ENCODE results near the gene MAN2B2.

MAN2B2 gene

DNA sequence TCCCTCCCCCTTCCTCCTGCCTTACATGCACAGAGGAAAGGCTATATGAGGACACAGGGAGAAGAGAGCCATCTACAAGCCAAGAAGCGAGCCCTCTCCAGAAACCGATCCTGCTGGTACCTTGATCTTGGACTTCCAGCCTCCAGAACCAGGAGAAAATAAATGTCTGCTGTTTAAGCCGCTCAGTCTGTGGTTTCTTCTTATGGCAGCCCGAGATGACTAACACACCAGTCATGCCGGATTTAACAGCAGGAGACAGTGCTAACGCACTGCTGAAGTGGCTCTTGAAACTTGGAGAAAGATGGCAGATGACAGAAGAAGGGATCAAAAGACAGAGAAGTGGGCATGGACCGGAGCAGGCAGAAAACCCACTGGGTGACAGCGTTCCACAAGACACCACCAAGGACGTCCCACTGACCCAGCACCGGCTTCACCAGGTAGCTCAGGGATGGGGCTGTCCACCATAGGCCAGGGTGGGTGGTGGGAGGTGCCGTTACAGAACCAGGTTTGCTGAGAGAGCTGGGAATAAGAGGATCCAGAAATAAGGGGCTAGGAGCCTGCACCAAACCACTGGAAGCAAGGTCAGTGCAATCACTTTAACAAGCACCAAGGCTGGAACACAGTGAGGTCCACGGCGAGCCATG lies 6.2 kb upstream of the MAN2B2 start:
- DNase-seq = no peak

- DNase-seq = no peak
Observed at GRCh38 chr4:6571608-6572007, 3.4 kb upstream of the MAN2B2 start.

GRCh38 chr4:6573551-6573950 lies 1.4 kb upstream of the MAN2B2 start:
- no peak for DNase-seq

- DNase-seq = no peak
Observed at GRCh38 chr4:6573986-6574746, 823 bp upstream of the MAN2B2 start.

- DNase-seq = no peak
Observed at GRCh38 chr4:6575503-6576240, 683 bp downstream of the MAN2B2 start.

DNA sequence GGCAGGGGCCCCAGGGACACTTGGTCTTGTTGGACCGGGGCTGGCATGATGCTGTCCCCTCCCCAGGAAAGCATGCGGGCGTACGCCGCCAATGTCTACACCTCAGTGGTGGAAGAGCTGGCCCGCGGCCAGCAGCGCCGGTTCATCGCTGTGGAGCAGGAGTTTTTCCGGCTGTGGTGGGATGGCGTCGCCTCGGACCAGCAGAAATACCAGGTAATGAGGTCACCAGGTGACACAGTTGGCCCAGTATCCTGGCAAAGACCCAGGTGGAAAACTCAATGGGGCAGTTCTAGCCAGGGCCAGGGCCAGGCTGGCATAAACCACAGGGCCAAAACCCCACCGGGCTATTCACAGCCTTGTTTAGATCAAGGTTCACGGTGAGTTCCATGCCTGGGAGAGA lies 1.5 kb downstream of the MAN2B2 start:
- DNase-seq = peak; percentile 39 to 67

DNA sequence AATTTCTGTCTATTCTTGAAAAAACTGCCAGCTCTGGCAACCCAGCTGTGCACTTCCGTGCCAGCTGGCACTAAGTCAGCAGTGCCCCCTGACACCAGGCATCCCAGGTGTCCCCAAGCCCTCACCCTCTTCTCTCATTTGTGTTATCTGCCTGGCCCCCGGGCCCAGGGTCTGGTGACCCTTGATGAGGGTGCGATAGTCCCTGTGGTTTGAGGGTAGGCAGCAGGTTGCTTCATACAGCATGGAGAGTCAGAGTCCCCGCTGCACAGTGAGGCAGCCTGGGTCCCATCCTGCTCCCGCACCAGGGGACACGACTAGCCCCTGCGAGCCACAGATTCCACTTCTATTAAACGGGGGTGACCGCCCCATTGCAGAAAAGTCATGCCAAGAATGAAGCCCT lies 1.9 kb downstream of the MAN2B2 start:
- DNase-seq = no peak

- DNase-seq = no peak
Observed at GRCh38 chr4:6577409-6577808, 2.4 kb downstream of the MAN2B2 start.

- DNase-seq = no peak
Observed at GRCh38 chr4:6578221-6578620, 3.2 kb downstream of the MAN2B2 start.

GRCh38 chr4:6580353-6580752 lies 5.4 kb downstream of the MAN2B2 start:
- no peak for DNase-seq

- DNase-seq = no peak
Observed at GRCh38 chr4:6581566-6582121, 6.7 kb downstream of the MAN2B2 start.

GRCh38 chr4:6582889-6583490 lies 8.0 kb downstream of the MAN2B2 start:
- DNase-seq = peak in 1 of 2 experiments; percentile 19

DNA sequence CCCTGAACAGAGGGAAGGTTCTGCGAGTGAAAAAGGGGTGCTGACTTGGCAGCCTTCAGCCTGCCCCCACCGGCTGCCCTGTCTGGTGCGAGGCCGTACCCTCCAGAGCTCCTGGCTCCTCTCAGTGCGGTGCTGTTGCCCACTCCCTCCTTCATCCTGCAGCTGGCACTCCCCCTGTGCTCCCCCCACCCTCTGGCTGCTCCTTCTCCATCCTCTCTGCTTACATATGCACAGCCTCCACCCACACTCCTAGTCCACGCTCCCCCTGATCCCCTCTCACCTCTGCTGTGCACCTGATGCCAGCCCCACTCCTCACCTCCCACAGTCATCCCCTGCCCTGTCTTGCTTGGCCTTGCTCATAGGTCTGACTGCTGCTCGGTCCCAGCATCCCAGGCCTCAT lies 9.9 kb downstream of the MAN2B2 start:
- no peak for DNase-seq

DNA sequence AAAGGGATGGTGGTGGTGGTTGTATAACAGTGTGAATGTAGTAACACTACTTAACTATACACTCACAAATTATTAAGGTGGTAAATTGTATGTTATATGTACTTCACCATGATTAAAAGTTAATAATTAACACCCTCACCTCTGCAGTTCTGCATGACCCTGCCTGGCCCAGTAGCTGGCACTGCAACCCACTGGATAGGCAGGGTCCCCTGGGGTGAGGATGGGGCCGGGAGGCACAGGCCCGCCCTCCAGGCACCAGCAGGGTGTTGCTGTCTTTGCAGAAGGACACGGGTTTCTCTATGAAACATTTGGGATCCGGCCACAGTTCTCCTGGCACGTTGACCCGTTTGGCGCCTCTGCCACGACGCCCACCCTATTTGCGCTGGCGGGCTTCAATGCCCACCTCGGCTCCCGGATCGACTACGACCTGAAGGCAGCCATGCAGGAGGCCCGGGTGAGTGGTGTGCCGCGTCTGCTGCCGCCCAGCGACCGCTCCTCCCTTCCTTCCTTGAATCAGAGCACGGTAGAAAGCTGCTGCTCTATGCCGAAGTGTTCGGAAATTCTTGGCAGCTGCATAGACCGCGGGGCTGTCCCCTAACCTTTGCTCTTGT lies 11.8 kb downstream of the MAN2B2 start:
- DNase-seq = no peak

GRCh38 chr4:6589444-6589843 lies 14.5 kb downstream of the MAN2B2 start:
- DNase-seq = no peak

GRCh38 chr4:6591313-6591712 lies 16.3 kb downstream of the MAN2B2 start:
- DNase-seq = peak; percentile 16 to 63

DNA sequence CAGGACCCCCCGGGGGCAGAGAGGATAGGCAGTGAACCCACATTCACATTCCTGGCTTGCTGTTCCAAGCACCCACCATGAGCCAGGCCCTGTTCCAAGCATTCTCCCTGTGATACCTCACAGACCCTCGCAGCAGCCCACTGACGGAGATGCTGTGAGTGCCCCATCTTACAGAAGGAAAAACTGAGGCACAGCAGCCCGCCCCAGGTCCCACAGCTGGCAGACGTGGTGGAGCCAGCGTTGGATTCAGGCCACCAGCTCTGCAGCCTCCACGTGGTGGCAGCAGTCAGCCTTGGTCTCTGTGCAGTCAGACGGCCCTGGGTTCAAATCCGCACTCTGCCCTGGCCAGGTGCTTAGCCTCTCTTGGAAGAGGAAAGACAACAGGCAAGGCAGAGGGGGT lies 16.8 kb downstream of the MAN2B2 start:
- no peak for DNase-seq

- DNase-seq = no peak
Observed at GRCh38 chr4:6592804-6593563, 18.0 kb downstream of the MAN2B2 start.

- DNase-seq = no peak
Observed at GRCh38 chr4:6594341-6594740, 19.4 kb downstream of the MAN2B2 start.

- no peak for DNase-seq
Observed at GRCh38 chr4:6594826-6595355, 19.9 kb downstream of the MAN2B2 start.

GRCh38 chr4:6595897-6596537 lies 21.0 kb downstream of the MAN2B2 start:
- no peak for DNase-seq
